Measurements from ENCODE around the gene ELAC2. TPM values are rescaled to one million over a fixed set of nuclear protein-coding genes. Genes with fewer than 3 reads are reported as not detected.

The ELAC2 gene
- total RNA-seq, 1 donor from 2014 or later = 85.8 TPM

Other genes starting within 250 kb of the ELAC2 start
- gene ARHGAP44, start 228.5 kb downstream of the ELAC2 start, total RNA-seq = 0.79 and 1.7 TPM in 2 replicates

Measured in bronchial epithelial cell (primary cell).